T-helper 22 cell (primary cell): ENCODE measurements around the gene CCR8.

Source experiments
- DNase-seq: peaks from one replicate; pipeline ENCODE4 v3.0.0-alpha.2; 2020; ENCODE audit warnings: low read depth

Gene CCR8, protein sequence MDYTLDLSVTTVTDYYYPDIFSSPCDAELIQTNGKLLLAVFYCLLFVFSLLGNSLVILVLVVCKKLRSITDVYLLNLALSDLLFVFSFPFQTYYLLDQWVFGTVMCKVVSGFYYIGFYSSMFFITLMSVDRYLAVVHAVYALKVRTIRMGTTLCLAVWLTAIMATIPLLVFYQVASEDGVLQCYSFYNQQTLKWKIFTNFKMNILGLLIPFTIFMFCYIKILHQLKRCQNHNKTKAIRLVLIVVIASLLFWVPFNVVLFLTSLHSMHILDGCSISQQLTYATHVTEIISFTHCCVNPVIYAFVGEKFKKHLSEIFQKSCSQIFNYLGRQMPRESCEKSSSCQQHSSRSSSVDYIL

DNA sequence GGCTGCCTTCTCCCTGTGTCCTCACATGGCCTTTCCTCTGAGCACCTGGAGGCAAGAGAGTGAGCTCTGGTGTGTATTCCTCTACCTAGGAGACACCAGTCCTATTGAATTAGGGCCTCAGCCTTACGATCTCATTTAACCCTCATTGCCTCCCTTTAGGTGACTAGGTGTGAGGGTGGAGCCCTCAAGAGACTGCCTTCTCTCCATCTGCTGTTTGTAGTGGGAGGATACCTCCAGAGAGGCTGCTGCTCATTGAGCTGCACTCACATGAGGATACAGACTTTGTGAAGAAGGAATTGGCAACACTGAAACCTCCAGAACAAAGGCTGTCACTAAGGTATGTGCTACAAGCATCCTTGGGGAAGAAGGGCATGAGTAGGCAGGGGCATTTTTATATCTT lies at the start of gene CCR8:
Gene CCR8 (plus strand): TSS at position 217 of the 400 bp plus-strand sequence. CDS start 2,623 bp downstream, outside the sequence.
- no peak for DNase-seq

GRCh38 chr3:39279745-39280517 lies 49.6 kb upstream of the CCR8 start, which contains the start of gene CX3CR1:
CX3CR1 (minus strand) TSS chr3:39280036; CDS start chr3:39266509, 13,527 bp downstream.
- DNase-seq: no peak

- DNase-seq: no peak
Measured at GRCh38 chr3:39280571-39280970, 48.9 kb upstream of the CCR8 start.

DNA sequence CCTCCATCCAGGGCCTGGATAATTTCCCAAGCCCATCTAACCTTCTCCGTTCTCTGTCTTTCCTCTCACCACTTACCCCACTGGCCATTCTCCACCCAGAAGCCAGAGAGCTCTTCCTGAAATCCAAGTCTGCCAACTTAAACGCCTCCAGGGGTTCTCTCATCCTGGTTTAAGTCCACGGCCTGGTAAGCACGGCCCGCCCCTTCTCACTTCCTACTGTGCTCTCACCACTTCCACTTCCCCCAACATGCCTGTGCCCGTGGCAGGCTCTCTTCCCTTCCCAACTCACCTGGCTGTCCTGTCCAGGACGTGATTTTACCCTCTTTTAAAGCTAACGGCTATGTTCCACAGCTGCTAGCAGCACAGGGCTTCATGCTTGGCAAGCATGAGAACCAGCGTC lies 48.0 kb upstream of the CCR8 start:
- DNase-seq: no peak

GRCh38 chr3:39282057-39282456 lies 47.5 kb upstream of the CCR8 start:
- no peak for DNase-seq

DNA sequence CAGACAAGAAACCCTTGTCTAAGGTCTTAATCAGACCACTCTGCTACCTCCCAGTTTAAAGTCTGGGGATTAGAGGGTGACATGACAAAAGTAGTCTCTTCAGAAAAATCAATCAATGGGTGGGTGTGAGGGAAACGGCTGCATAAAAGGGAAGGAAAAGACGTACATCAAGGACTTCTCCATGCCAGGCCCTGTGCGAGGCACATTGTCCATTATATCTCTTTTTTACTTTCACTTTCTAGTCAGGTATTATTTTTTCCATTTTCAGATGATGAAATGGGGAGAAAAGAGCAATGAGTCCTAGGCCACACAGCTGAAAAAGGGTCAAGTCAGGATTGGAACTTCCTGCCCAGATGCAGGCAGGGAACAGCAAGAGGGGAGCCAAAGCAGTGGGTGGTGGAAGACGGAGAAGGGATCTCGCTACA lies 45.0 kb upstream of the CCR8 start:
- no peak for DNase-seq

- DNase-seq: no peak
Measured at GRCh38 chr3:39285332-39285731, 44.2 kb upstream of the CCR8 start.

- no peak for DNase-seq
Measured at GRCh38 chr3:39286771-39287170, 42.7 kb upstream of the CCR8 start.

GRCh38 chr3:39287216-39288164 lies 42.0 kb upstream of the CCR8 start:
- no peak for DNase-seq

DNA sequence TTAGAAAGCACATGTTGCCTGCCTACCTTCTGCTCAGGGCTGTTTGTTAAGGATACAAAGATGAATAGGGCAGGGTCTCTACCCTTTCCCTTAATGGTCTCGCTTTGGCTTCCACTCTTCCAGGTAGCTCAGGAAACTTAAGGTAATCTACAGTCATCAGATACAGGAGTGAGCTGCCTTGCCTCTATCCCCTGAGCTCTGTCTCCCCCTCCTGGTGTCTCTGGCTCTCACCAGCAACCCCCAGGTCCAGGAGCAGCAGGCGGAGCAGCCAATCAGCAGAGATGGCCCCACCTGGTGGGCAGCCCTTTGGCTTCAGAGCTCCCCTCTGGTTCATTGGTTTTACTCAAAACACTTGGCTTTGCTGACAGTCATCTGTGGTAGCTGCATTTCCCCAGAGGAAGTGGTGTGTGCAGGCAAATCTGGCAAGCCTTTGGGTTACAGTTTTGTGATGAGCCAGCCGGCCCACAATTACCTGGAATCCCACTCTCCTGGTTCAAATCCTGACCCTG lies 41.2 kb upstream of the CCR8 start:
- DNase-seq: peak; percentile 68

- no peak for DNase-seq
Measured at GRCh38 chr3:39289107-39289506, 40.4 kb upstream of the CCR8 start.

DNA sequence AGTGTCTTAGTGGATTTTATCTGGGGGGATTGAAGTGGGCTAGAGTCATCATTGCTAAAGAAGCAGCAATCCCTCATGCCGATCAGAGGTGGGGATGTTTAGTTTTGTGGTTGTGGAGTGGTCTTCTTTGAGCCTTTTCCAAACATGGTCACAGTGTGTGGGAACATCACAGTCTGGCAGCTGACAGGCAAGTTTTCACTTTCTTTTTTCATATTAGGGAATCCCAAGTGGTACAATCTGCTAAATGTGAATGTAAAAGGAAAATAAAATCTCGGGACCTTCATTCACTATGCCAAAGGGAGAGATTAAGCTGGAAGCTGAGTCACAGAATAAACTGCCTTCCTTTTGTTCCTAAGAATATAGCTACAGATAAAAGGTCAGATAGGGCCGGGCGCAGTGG lies 39.3 kb upstream of the CCR8 start:
- DNase-seq: no peak

GRCh38 chr3:39291903-39292329 lies 37.6 kb upstream of the CCR8 start:
- DNase-seq: peak; percentile 14

- DNase-seq: no peak
Measured at GRCh38 chr3:39292961-39293360, 36.5 kb upstream of the CCR8 start.

GRCh38 chr3:39294446-39295183 lies 34.9 kb upstream of the CCR8 start:
- no peak for DNase-seq

DNA sequence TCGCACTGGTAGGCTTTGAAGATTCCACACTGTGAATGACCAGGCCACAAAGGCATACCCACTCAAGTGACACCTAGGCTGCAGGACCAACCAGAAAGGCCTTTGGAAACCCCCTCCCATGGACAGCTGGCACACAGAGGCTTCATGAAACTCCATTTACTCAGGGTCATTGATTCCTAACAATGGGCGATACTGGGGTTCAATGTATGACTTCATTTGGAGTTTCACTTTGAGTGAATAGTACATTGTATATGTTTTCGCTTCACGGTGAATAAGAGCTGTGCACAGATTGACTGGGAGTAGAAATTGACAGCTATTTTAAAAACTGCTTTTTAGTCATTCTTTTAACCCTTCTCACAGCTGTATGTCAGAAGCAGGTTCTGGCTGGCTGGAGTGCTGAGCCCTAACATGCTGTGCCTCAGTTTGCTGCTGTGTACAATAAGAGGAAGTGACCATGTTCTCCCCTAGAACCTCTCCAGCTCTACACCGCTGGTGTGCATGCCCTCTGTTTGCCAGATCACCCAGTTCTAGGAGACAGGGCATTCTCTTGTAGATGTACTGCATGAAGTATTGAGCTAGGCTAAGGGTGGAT lies 34.2 kb upstream of the CCR8 start:
- DNase-seq: no peak

GRCh38 chr3:39296197-39297077 lies 33.1 kb upstream of the CCR8 start:
- DNase-seq: no peak

GRCh38 chr3:39299279-39299678 lies 30.2 kb upstream of the CCR8 start:
- no peak for DNase-seq

GRCh38 chr3:39302178-39302577 lies 27.3 kb upstream of the CCR8 start:
- no peak for DNase-seq

GRCh38 chr3:39313289-39313688 lies 16.2 kb upstream of the CCR8 start:
- no peak for DNase-seq
